ENCODE data around the gene UBXN11.

UBXN11 gene

DNA sequence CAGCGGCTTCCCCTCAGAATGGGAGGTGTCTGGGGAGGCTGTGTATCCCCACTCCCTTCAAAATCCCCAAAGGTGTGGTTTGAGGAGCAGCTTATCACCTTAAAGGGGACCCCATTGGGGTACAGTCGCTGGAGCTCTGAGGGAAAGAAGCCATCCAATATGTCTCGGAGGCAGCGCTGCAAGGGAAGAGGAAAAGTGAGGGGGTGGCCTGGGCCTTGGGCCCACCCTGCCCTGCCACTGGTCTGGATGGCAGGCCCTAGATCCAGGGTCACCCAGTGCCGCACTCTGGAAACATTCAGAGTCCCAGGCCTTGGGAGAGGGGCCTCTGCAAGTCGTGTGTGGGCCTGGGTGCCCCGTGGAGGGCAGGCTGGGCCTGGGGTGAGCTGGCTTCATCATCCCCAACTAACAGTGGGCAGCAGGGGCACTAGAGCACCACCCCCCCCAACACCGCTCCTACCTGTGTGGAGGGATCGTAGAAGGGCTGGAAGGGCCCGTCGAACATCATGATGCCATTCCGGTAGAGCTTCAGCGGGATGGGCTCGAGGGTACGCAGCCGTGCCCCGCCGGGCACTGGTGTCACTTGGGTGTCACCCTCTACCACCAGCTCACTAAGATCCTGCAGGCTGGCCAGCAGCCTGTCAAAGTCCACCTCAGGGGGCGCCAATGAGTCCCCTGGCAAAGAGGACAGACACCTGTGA, 20.9 kb downstream of the UBXN11 start:
- FAIRE-seq = no peak

DNA sequence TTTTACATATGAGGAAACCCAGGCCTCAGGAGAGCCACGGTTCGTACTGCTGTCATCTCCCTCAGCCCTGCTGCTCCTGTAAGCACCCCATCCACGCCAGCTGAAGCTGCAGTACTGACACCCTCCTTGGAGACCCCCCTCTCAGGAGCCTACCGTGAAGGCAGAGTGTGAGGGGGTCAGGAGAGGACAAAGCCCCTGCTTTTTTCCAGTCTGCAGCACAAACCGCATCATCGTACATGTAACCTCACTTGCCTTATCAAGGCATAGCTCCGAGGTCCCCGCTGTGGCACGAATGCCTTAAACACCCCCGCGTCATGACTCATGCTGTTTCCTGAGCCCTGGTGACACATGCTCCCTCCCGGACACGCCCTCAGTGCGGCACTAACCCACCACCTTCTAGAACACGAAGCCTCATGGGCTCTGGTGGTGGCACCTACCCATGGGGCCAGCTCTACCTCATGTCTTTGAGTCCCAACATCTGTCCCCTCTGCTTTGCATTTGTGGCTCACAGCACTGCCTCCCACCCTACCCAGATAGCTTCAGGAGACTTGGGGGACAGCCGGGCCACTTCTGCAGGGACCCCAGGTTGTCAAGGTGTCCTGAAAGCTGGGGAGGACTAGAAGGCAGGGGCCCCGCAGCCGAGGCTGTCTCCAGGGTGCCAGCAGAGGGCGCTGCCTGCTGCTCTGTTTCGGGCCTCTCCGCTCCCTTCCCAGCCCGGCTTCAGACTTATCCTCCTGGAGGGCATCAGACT, 21.7 kb downstream of the UBXN11 start:
- no peak for FAIRE-seq

GRCh38 chr1:26283871-26284596, 22.4 kb downstream of the UBXN11 start:
- FAIRE-seq = no peak

DNA sequence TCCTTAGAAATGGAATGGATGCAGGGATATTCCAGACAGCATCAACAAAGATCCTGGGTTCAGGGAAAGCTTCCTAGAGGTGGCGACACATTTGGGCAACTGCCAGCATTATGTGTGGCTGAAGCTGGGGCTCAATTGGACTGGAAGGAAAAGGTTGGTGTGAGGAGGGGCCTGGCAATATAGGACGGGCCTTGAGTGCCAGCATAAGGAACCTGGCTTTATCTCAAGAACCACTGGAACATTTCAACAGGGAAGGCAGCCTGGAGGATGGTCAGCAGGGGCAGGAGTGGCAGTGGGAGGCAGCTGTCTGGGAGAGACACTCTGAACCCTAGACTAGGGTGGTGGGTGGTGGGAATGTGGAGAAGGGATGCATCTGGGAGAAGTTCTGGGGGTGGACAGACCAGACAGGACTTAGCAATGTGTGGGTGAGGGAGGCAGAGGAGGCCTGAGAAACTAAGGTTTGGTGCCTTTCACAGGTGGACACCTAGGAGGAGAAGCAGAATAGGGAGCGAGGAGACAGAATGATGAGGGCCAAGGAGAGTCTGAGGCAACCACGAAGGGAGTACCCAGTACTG, 23.1 kb downstream of the UBXN11 start:
- no peak for FAIRE-seq

GRCh38 chr1:26282401-26282918, 24.0 kb downstream of the UBXN11 start:
- FAIRE-seq = no peak

- FAIRE-seq = no peak
Observed at GRCh38 chr1:26281971-26282370, 24.5 kb downstream of the UBXN11 start.

DNA sequence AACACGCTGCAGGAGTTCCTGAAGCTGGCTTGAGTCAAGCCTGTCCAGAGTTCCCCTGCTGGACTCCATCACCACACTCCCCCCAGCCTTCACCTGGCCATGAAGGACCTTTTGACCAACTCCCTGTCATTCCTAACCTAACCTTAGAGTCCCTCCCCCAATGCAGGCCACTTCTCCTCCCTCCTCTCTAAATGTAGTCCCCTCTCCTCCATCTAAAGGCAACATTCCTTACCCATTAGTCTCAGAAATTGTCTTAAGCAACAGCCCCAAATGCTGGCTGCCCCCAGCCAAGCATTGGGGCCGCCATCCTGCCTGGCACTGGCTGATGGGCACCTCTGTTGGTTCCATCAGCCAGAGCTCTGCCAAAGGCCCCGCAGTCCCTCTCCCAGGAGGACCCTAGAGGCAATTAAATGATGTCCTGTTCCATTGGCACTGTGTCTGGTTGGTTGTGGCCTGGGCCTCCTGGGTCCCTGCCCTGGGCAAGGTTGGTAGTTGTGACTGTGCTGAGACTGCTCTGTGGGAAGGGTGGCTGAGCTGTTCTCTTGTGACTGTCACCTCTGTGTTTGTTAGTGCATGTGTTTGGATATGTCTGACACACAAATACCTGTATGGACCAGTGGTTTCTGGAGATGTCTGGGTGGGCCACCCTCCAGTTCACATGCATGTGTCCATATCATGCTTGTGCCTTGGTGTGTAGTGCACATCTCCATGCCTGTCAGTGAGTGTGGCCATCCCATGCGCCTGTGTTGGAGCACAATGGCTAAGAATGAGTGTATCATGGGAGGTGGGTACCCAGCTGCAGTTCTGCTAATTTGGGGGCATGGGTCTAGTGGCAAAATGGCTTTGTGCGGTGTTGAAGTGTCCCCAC, 25.1 kb downstream of the UBXN11 start:
- no peak for FAIRE-seq

- FAIRE-seq = no peak
Observed at GRCh38 chr1:26280333-26281042, 25.9 kb downstream of the UBXN11 start.

GRCh38 chr1:26279456-26280332, 26.7 kb downstream of the UBXN11 start, which contains the start of gene SH3BGRL3:
SH3BGRL3 (plus strand) TSS chr1:26280086; CDS start chr1:26280156, 70 bp downstream.
- FAIRE-seq = no peak

DNA sequence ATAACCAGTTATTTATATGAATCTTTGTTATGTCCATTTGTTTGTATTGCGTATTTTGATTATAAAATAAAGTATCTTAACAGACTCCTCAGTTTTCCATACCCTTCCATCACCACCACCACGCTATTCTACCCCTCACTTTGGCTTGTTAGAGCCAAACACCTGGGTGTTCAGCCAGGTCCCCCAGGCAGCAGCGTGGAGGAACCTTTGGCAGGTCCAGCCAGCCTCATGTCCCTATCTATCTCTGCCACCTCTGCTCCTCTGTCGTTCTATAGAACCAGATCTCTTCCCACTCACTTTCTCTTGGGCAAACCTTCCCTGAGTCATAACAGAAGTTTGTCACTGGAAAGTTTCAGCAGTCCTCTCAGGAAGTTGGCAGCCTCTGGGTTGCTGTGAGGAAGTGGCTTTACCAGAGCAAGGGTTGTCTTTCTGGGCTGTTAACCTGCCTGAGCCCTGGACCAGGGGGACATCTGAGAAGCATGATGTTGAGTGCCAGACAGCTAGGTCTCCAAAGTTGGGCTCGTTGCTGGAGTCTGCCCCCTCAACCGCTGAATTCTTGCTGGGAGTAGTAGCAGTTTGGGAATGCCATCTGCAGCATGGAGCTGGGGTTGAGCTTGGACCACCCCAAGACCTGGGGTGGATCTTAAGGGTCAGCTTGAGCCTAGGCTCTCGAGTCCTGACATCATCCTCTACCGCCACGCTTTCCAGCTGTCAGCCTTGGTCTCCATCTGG, 27.5 kb downstream of the UBXN11 start:
- FAIRE-seq = no peak

DNA sequence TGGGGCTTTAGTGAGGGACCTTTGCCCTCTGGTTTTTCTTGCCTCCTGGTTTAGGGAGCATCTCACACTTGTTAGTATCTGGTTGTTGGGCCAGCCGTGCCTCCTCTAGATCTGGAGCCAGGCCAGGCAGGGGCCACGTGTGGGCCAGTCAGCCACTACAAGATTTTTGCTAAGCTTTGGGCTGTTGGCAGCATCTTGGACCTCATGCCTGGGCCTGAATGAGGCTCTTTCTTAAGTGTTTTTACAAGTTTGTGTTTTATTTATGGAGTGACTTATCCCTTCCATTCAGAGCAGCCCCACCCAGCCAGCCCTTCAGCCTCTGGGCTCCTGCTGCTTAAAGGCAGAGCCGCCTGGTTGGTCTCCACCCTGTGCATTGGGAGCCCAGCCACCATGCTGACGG, 28.1 kb downstream of the UBXN11 start:
- FAIRE-seq = peak; percentile 81

- no peak for FAIRE-seq
Observed at GRCh38 chr1:26277719-26278118, 28.7 kb downstream of the UBXN11 start.

DNA sequence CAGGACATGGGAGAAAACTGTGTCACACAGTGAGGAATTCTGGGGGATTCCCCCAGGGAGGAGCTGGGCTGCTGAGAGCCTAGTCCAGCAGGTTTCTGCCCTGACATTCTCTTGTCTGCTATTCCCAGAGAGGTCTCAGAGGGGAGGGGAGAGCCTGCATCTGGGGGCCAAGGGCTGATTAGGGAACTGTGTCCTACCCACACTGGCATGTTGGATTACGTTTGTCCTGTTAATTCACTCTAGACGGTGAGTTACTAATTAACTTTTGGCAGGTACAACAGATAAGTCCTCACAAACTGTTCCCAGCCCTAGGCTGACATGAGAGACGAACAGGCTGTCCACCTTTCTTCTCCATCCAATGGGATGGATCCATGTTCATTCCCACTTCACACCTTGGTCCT, 29.2 kb downstream of the UBXN11 start:
- FAIRE-seq = no peak

DNA sequence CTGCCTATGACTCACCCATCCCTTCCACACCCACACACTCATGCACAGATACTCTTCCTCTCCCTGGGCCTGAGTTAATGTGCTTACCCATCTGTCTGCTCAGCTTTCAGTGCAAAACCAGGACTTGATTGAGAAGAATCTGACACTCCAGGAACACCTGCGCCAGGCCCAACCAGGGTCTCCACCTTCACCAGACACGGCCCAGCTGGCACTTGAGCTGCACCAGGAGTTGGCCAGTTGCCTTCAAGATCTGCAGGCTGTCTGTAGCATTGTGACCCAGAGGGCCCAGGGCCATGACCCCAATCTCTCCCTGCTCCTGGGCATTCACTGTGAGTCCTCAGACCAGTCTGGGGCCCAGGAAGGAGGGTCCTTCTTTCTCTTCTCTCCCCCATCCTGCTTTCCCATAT, 30.0 kb downstream of the UBXN11 start:
- FAIRE-seq = no peak

GRCh38 chr1:26275580-26276431, 30.6 kb downstream of the UBXN11 start:
- FAIRE-seq = peak; percentile 48

- FAIRE-seq = no peak
Observed at GRCh38 chr1:26274801-26275425, 31.5 kb downstream of the UBXN11 start.

- FAIRE-seq = no peak
Observed at GRCh38 chr1:26269198-26269550, 37.3 kb downstream of the UBXN11 start.
